Mucosa of rectum (tissue), 2 donors: Measurements from ENCODE around the gene BRINP3.

Experiments
- H3K27ac ChIP-seq, 2 donors: one replicate each; pipeline ENCODE4 v1.7.0; 2013; ENCODE audit warnings: inconsistent platforms in 2 of 2, low read depth in 2 of 2, low read length in 2 of 2
- H3K27me3 ChIP-seq, 2 donors: one replicate each; pipeline ENCODE4 v1.7.0; 2013; ENCODE audit warnings: low read length in 2 of 2; ENCODE audit not compliant: control insufficient read depth in 2 of 2, insufficient read depth in 2 of 2
- H3K36me3 ChIP-seq, 2 donors: one replicate each; pipeline ENCODE4 v1.7.0; 2013; ENCODE audit warnings: low read length in 2 of 2; ENCODE audit not compliant: control insufficient read depth in 2 of 2, insufficient read depth in 2 of 2
- H3K4me1 ChIP-seq, 2 donors: one replicate each; pipeline ENCODE4 v1.7.0; 2013; ENCODE audit warnings: low read length in 2 of 2, mild to moderate bottlenecking in 1 of 2; ENCODE audit not compliant: control insufficient read depth in 2 of 2, insufficient read depth in 2 of 2
- H3K4me3 ChIP-seq, 2 donors: one replicate each; pipeline ENCODE4 v1.7.0; 2013; ENCODE audit warnings: low read length in 2 of 2
- H3K9ac ChIP-seq, 2 donors: one replicate each; pipeline ENCODE4 v1.7.0; 2013; ENCODE audit warnings: low read length in 2 of 2, low read depth in 1 of 2, mild to moderate bottlenecking in 1 of 2
- H3K9me3 ChIP-seq, 2 donors: one replicate each; pipeline ENCODE4 v1.7.0; 2013; ENCODE audit warnings: low read length in 2 of 2; ENCODE audit not compliant: control insufficient read depth in 2 of 2
- donor health status: healthy.
- donor health status: Normal muscosa, but diverticular disease.

BRINP3 gene

GRCh38 chr1:190403402-190403801 lies 74.3 kb downstream of the BRINP3 start:
- Histone ChIP-seq H3K9me3 (no peaks in the 10 kb centered on the region), H3K27me3 (no peaks in the 10 kb centered on the region)

GRCh38 chr1:190399233-190399632 lies 78.4 kb downstream of the BRINP3 start:
- no peaks in the 10 kb centered on the region for H3K27me3 ChIP-seq
- H3K4me1 ChIP-seq: no peaks in the 10 kb centered on the region
- H3K4me3 ChIP-seq: no peak overlapping the region
- no peak overlapping the region for H3K27ac ChIP-seq
- H3K36me3 ChIP-seq: no peaks in the 10 kb centered on the region
- no peak overlapping the region for H3K9ac ChIP-seq
- H3K9me3 ChIP-seq: no peaks in the 10 kb centered on the region

More at GRCh38 chr1:190403402-190403801, 74.3 kb downstream of the BRINP3 start:
- Histone ChIP-seq H3K4me3 (no peak overlapping the region), H3K27ac (no peak overlapping the region), H3K36me3 (no peaks in the 10 kb centered on the region), H3K4me1 (no peaks in the 10 kb centered on the region), H3K9ac (no peak overlapping the region)

- Histone ChIP-seq H3K27ac (no peak overlapping the region), H3K36me3 (no peaks in the 10 kb centered on the region), H3K4me1 (no peaks in the 10 kb centered on the region), H3K9ac (no peak overlapping the region), H3K4me3 (no peak overlapping the region), H3K27me3 (no peaks in the 10 kb centered on the region), H3K9me3 (no peaks in the 10 kb centered on the region)
Observed at GRCh38 chr1:190391582-190391981, 86.1 kb downstream of the BRINP3 start.

GRCh38 chr1:190377991-190378390 lies 99.7 kb downstream of the BRINP3 start:
- no peaks in the 10 kb centered on the region for H3K36me3 ChIP-seq
- H3K9me3 ChIP-seq: no peaks in the 10 kb centered on the region
- H3K4me3 ChIP-seq: no peak overlapping the region
- no peak overlapping the region for H3K27ac ChIP-seq
- H3K27me3 ChIP-seq: no peaks in the 10 kb centered on the region
- H3K9ac ChIP-seq: no peak overlapping the region
- no peaks in the 10 kb centered on the region for H3K4me1 ChIP-seq

- Histone ChIP-seq H3K27ac (no peak overlapping the region), H3K4me1 (no peaks in the 10 kb centered on the region), H3K9ac (no peak overlapping the region), H3K9me3 (no peaks in the 10 kb centered on the region), H3K27me3 (no peaks in the 10 kb centered on the region), H3K36me3 (no peaks in the 10 kb centered on the region), H3K4me3 (no peak overlapping the region)
Observed at GRCh38 chr1:190377294-190377693, 100.4 kb downstream of the BRINP3 start.

- Histone ChIP-seq H3K9ac (no peak overlapping the region), H3K4me1 (no peaks in the 10 kb centered on the region), H3K4me3 (no peak overlapping the region), H3K27ac (no peak overlapping the region), H3K27me3 (no peaks in the 10 kb centered on the region), H3K9me3 (no peaks in the 10 kb centered on the region), H3K36me3 (no peaks in the 10 kb centered on the region)
Observed at GRCh38 chr1:190376044-190376443, 101.6 kb downstream of the BRINP3 start.

GRCh38 chr1:190373705-190374336 lies 103.8 kb downstream of the BRINP3 start:
- Histone ChIP-seq H3K36me3 (no peaks in the 10 kb centered on the region), H3K4me1 (no peaks in the 10 kb centered on the region), H3K4me3 (no peak overlapping the region), H3K27me3 (no peaks in the 10 kb centered on the region), H3K9ac (no peak overlapping the region), H3K9me3 (no peaks in the 10 kb centered on the region), H3K27ac (no peak overlapping the region)

GRCh38 chr1:190367200-190367599 lies 110.5 kb downstream of the BRINP3 start:
- peaks cover 0 to 2% of the 10 kb centered on the region in 2 donors for H3K9me3 ChIP-seq
- H3K4me3 ChIP-seq: no peak overlapping the region
- no peaks in the 10 kb centered on the region for H3K36me3 ChIP-seq
- no peak overlapping the region for H3K9ac ChIP-seq
- H3K4me1 ChIP-seq: no peaks in the 10 kb centered on the region
- no peak overlapping the region for H3K27ac ChIP-seq
- H3K27me3 ChIP-seq: no peaks in the 10 kb centered on the region

GRCh38 chr1:190365283-190365682 lies 112.4 kb downstream of the BRINP3 start:
- no peak overlapping the region for H3K9ac ChIP-seq
- no peak overlapping the region for H3K27ac ChIP-seq
- H3K4me1 ChIP-seq: no peaks in the 10 kb centered on the region
- H3K27me3 ChIP-seq: no peaks in the 10 kb centered on the region
- no peaks in the 10 kb centered on the region for H3K36me3 ChIP-seq
- H3K9me3 ChIP-seq: peaks cover 0 to 2% of the 10 kb centered on the region in 2 donors
- no peak overlapping the region for H3K4me3 ChIP-seq

GRCh38 chr1:190353538-190354101 lies 124.0 kb downstream of the BRINP3 start:
- no peak overlapping the region for H3K27ac ChIP-seq
- H3K9me3 ChIP-seq: no peaks in the 10 kb centered on the region
- no peaks in the 10 kb centered on the region for H3K4me1 ChIP-seq
- H3K9ac ChIP-seq: no peak overlapping the region
- H3K4me3 ChIP-seq: no peak overlapping the region
- H3K36me3 ChIP-seq: no peaks in the 10 kb centered on the region
- no peaks in the 10 kb centered on the region for H3K27me3 ChIP-seq
